Panc1 (cell line): ENCODE measurements around the gene GABRG3. TPM values are rescaled to one million over a fixed set of nuclear protein-coding genes. Genes with fewer than 3 reads are reported as not detected.

Source experiments
- ATAC-seq: fragments of 200-7000 bp; cut with Tn5 transposase; 2 replicates; pipeline ENCODE4 v1.9.1; 2020; ENCODE audit warnings: mild to moderate bottlenecking, moderate library complexity
- BruUV-seq: library from RNA; stranded (reverse); fragments of 400-500 nt; replicated peaks from 2 replicates; lab custom pipeline; 2021; lab: Mats Ljungman, UMichigan
- CTCF ChIA-PET: fragments of 300-600 bp; sonication (Branson Sonifier 250); formaldehyde crosslinking; loops from one replicate; lab custom pipeline; 2022; ENCODE audit warnings: antibody characterized with exemption; lab: Charles Lee
- POLR2A ChIA-PET: fragments of 300-600 bp; sonication (Branson Sonifier 250); formaldehyde crosslinking; loops from one replicate; lab custom pipeline; 2022; ENCODE audit warnings: antibody characterized with exemption; lab: Charles Lee
- DNase-seq: peaks from one replicate; pipeline ENCODE4 v3.0.0-alpha.2; 2010; ENCODE audit warnings: low read depth, low spot score
- H3K27ac ChIP-seq: 2 replicates; pipeline ENCODE4 v1.5.1; 2011; ENCODE audit warnings: mild to moderate bottlenecking, low read length, inconsistent platforms
- H3K27me3 ChIP-seq: fragments of 200-500 bp; sonication (Bioruptor generic); 2 replicates; pipeline ENCODE4 v1.6.0; 2014; ENCODE audit warnings: low read length, inconsistent platforms; ENCODE audit not compliant: control insufficient read depth, insufficient read depth
- H3K36me3 ChIP-seq: fragments of 200-500 bp; sonication (Bioruptor generic); 2 replicates; pipeline ENCODE4 v1.5.1; 2014; ENCODE audit warnings: inconsistent platforms, mild to moderate bottlenecking, low read length, moderate library complexity; ENCODE audit not compliant: control insufficient read depth, insufficient read depth
- H3K4me1 ChIP-seq: 2 replicates; pipeline ENCODE4 v1.5.1; 2011; ENCODE audit warnings: inconsistent platforms, mild to moderate bottlenecking, low read length, moderate library complexity; ENCODE audit not compliant: control insufficient read depth, insufficient read depth
- H3K4me3 ChIP-seq, 2 experiments: 2 replicates each; pipeline ENCODE4 v1.5.1; 2011 to 2012; ENCODE audit warnings: low read depth in 2 of 2, low read length in 2 of 2, mild to moderate bottlenecking in 2 of 2, inconsistent platforms in 1 of 2, moderate library complexity in 1 of 2
- H3K9me3 ChIP-seq: fragments of 200-500 bp; sonication (Bioruptor generic); 2 replicates; pipeline ENCODE4 v1.5.1; 2014; ENCODE audit warnings: low read depth, mild to moderate bottlenecking, inconsistent platforms, low read length, moderate library complexity; ENCODE audit not compliant: control insufficient read depth, insufficient read depth
- POLR2AphosphoS5 ChIP-seq: IDR thresholded peaks from 2 replicates; pipeline ENCODE4 v1.6.1; 2012; ENCODE audit warnings: mild to moderate bottlenecking, low read depth, low read length, moderate library complexity
- SIN3A ChIP-seq: IDR thresholded peaks from 2 replicates; pipeline ENCODE4 v1.6.1; 2012; ENCODE audit warnings: low read depth, mild to moderate bottlenecking, low read length, moderate library complexity, borderline replicate concordance; ENCODE audit not compliant: insufficient read depth
- TCF7L2 ChIP-seq: IDR thresholded peaks from 2 replicates; pipeline ENCODE4 v1.6.1; 2011; ENCODE audit warnings: mild to moderate bottlenecking, low read depth, low read length, inconsistent platforms
- in situ Hi-C: cut with HindIII; loops from 2 replicates; pipeline ENCODE4 v1.10.0; 2016; ENCODE audit warnings: low sequenced_read_pairs, low pct_unique_long_range_greater_than_20kb
- intact Hi-C: fragments of 100-400 bp; cut with micrococcal nuclease; formaldehyde crosslinking; loops from one replicate; pipeline ENCODE4 v1.10.0; 2022; ENCODE audit not compliant: unreplicated experiment
- total RNA-seq: library from RNA; stranded (reverse); gene quantifications from one replicate; pipeline ENCODE4 v1.2.1, GENCODE V29; 2021; ENCODE audit not compliant: unreplicated experiment
- TF ChIP-seq, protein P1 (sequence below): fragments of 450-650 bp; IDR thresholded peaks from 2 replicates; pipeline ENCODE4 v1.5.1; 2017; ENCODE audit warnings: mild to moderate bottlenecking
- TF ChIP-seq, protein P2 (sequence below), 2 experiments: IDR thresholded peaks; 2 replicates each; pipeline ENCODE4 v1.6.1; 2011 to 2012; ENCODE audit warnings: low read depth in 2 of 2, control low read depth in 1 of 2, low read length in 1 of 2, mild to moderate bottlenecking in 1 of 2, moderate library complexity in 1 of 2; ENCODE audit not compliant: insufficient read depth in 1 of 2

The GABRG3 gene
- total RNA-seq, 1 experiment from 2014 or later, result not detected

DNA sequence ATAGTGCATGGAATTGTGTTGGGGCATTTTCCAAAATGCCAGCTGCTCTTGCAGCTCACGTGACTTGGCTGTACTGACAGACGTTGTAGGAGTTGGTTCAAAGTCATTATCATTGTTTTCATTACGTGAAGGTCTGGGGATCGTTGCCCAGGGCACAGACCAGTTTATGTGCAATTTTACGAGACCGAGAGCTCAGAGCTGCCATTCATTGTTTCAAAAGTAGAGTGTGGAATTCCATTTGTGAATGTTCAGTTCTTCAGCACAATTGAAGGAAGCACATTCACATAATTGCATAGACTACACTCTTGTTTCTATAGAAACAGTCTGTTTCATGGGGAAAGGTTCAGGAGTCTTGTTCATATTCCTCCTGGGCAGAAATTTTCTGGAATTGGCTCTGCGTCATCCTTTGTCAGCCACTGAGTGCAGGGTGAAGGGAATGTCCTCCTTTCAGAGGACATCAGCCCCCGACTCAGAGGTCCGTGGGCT lies 54.5 kb downstream of the GABRG3 start:
- CTCF ChIA-PET, result no interaction called here
- no peak for TF ChIP-seq SIN3A
- TF ChIP-seq, protein P1, sequence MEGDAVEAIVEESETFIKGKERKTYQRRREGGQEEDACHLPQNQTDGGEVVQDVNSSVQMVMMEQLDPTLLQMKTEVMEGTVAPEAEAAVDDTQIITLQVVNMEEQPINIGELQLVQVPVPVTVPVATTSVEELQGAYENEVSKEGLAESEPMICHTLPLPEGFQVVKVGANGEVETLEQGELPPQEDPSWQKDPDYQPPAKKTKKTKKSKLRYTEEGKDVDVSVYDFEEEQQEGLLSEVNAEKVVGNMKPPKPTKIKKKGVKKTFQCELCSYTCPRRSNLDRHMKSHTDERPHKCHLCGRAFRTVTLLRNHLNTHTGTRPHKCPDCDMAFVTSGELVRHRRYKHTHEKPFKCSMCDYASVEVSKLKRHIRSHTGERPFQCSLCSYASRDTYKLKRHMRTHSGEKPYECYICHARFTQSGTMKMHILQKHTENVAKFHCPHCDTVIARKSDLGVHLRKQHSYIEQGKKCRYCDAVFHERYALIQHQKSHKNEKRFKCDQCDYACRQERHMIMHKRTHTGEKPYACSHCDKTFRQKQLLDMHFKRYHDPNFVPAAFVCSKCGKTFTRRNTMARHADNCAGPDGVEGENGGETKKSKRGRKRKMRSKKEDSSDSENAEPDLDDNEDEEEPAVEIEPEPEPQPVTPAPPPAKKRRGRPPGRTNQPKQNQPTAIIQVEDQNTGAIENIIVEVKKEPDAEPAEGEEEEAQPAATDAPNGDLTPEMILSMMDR, result no peak
- no peak for TF ChIP-seq POLR2AphosphoS5
- TF ChIP-seq TCF7L2, result no peak
- TF ChIP-seq, protein P2, sequence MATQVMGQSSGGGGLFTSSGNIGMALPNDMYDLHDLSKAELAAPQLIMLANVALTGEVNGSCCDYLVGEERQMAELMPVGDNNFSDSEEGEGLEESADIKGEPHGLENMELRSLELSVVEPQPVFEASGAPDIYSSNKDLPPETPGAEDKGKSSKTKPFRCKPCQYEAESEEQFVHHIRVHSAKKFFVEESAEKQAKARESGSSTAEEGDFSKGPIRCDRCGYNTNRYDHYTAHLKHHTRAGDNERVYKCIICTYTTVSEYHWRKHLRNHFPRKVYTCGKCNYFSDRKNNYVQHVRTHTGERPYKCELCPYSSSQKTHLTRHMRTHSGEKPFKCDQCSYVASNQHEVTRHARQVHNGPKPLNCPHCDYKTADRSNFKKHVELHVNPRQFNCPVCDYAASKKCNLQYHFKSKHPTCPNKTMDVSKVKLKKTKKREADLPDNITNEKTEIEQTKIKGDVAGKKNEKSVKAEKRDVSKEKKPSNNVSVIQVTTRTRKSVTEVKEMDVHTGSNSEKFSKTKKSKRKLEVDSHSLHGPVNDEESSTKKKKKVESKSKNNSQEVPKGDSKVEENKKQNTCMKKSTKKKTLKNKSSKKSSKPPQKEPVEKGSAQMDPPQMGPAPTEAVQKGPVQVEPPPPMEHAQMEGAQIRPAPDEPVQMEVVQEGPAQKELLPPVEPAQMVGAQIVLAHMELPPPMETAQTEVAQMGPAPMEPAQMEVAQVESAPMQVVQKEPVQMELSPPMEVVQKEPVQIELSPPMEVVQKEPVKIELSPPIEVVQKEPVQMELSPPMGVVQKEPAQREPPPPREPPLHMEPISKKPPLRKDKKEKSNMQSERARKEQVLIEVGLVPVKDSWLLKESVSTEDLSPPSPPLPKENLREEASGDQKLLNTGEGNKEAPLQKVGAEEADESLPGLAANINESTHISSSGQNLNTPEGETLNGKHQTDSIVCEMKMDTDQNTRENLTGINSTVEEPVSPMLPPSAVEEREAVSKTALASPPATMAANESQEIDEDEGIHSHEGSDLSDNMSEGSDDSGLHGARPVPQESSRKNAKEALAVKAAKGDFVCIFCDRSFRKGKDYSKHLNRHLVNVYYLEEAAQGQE (IDR thresholded peaks at IDR 0.05; ENCODE audit: insufficient read depth in 1 of 2, low read depth in 2 of 2, low read length in 1 of 2), result no peak
- BruUV-seq, result no TSS peak
- DNase-seq (no peak), ATAC-seq (no peak)
- Histone ChIP-seq H3K4me1 (no peaks in the 10 kb centered on the region), H3K36me3 (no peaks in the 10 kb centered on the region), H3K9me3 (no peaks in the 10 kb centered on the region), H3K27me3 (no peaks in the 10 kb centered on the region), H3K4me3 (no peak overlapping the region), H3K27ac (no peak overlapping the region)
- POLR2A ChIA-PET, result no interaction called here
- in situ Hi-C loops (no loop called here), intact Hi-C loops (no loop called here)

- CTCF ChIA-PET, result no interaction called here
- Histone ChIP-seq H3K27ac (no peak overlapping the region), H3K36me3 (no peaks in the 10 kb centered on the region), H3K4me1 (no peaks in the 10 kb centered on the region), H3K4me3 (no peak overlapping the region), H3K9me3 (no peaks in the 10 kb centered on the region), H3K27me3 (no peaks in the 10 kb centered on the region)
- in situ Hi-C loops (no loop called here), intact Hi-C loops (no loop called here)
- no peak for ATAC-seq
- DNase-seq, result no peak
- POLR2A ChIA-PET, result no interaction called here
- BruUV-seq, result no TSS peak
- TF ChIP-seq, protein P2 (IDR thresholded peaks at IDR 0.05; ENCODE audit: insufficient read depth in 1 of 2, low read depth in 2 of 2, low read length in 1 of 2), result no peak
- TF ChIP-seq POLR2AphosphoS5 (no peak), SIN3A (no peak), TCF7L2 (no peak)
- TF ChIP-seq, protein P1, result no peak
Measured at GRCh38 chr15:27027229-27027628, 56.2 kb downstream of the GABRG3 start.
